Activated naive CD8-positive, alpha-beta T cell (primary cell): ENCODE results near the gene CD274.
"Not testable (repeated sequence)": the region's sequence is repeated elsewhere in the genome, so short reads cannot be mapped to it uniquely, and the experiment has no call there.

Experiments
- H3K27ac Mint-ChIP-seq: one replicate; pipeline ENCODE4 v1.8.0; 2021; ENCODE audit warnings: mixed read lengths
- H3K27me3 Mint-ChIP-seq: one replicate; pipeline ENCODE4 v1.8.0; 2021; ENCODE audit warnings: mixed read lengths
- H3K36me3 Mint-ChIP-seq: one replicate; pipeline ENCODE4 v1.8.0; 2021; ENCODE audit warnings: mixed read lengths
- H3K4me1 Mint-ChIP-seq: one replicate; pipeline ENCODE4 v1.8.0; 2021; ENCODE audit warnings: low read depth, mixed read lengths
- H3K4me3 Mint-ChIP-seq: one replicate; pipeline ENCODE4 v1.8.0; 2021; ENCODE audit warnings: mild to moderate bottlenecking, mixed read lengths
- H3K9me3 Mint-ChIP-seq: one replicate; pipeline ENCODE4 v1.8.0; 2021; ENCODE audit warnings: low read depth, mixed read lengths

The CD274 gene

DNA sequence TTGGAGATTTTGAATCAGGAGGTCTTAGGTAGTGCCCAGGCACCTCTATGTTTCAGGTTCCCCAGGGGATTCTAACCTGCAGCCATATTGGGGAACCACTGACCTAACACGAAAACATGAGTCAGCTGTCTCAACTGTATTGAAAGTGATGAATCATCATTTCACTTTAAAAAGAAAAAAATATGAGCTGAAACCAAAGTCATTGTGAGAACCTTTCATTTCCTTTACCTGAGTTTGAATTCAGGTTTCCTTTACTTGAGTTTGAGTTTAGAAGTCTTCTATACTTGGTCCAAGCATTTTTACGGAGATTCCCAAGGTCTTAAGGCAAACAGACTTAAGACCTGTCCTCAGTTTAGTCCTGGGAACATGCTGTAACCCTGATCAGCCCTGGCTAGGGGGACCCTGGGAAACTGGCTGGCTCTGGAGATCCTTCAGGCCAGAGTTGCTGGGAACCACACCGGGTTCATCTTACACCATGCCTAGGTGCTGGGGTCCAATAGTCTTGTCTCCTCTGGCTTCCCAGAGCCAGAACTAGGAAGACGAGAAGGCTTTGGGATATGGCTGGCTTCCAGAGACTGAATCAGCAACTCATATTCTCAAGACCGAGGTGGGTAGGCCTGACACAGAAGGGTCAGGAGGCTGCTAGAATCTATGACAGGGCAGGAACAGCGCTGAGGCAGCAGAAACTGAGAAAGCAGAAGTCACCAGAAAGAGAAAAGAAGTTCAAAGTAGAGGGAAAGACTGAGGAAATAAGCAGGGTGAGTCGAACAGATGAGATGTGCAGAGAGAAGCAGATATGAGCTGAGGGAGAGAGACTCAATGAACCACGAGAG is 43.6 kb downstream of the CD274 start:
- Mint-ChIP-seq H3K4me1 (peaks cover 14% of the 10 kb centered on the region), H3K27me3 (no peaks in the 10 kb centered on the region), H3K4me3 (no peak overlapping the region), H3K27ac (peak overlapping the region; percentile 28), H3K9me3 (no peaks in the 10 kb centered on the region), H3K36me3 (no peaks in the 10 kb centered on the region)

DNA sequence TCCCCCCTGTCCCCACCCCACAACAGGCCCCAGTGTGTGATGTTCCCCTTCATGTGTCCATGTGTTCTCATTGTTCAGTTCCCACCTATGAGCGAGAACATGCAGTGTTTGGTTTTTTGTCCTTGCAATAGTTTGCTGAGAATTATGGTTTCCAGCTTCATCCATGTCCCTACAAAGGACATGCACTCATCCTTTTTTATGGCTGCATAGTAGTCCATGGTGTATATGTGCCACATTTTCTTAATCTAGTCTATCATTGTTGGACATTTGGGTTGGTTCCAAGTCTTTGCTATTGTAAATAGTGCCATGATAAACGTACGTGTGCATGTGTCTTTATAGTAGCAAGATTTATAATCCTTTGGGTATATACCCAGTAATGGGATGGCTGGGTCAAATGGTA is 44.4 kb downstream of the CD274 start:
- H3K9me3 Mint-ChIP-seq, H3K36me3 Mint-ChIP-seq, H3K27me3 Mint-ChIP-seq, H3K27ac Mint-ChIP-seq, H3K4me3 Mint-ChIP-seq: not testable (repeated sequence)
- peaks cover 16% of the 10 kb centered on the region for H3K4me1 Mint-ChIP-seq

DNA sequence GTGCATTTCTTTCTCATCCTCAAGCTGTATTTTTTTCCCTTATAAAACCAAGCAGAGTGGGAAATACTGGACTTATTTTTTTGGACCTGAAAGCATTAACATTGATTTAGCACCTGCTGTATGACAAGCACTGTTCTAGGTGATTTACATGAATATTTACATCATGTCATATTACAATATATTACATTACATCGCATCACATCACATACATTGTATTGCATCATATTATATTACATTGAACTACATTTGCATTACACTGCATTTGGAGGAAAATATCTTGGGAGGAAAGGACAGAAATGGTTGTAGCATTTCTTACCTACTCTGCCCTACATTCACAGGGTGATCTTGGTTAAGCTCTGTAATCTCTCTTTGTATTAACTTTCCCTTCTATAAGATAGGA is 48.8 kb downstream of the CD274 start:
- Mint-ChIP-seq H3K4me3 (no peak overlapping the region), H3K9me3 (peaks cover 3% of the 10 kb centered on the region), H3K27ac (no peak overlapping the region), H3K36me3 (peaks cover 5% of the 10 kb centered on the region), H3K4me1 (peaks cover 8% of the 10 kb centered on the region), H3K27me3 (peaks cover 1% of the 10 kb centered on the region)

DNA sequence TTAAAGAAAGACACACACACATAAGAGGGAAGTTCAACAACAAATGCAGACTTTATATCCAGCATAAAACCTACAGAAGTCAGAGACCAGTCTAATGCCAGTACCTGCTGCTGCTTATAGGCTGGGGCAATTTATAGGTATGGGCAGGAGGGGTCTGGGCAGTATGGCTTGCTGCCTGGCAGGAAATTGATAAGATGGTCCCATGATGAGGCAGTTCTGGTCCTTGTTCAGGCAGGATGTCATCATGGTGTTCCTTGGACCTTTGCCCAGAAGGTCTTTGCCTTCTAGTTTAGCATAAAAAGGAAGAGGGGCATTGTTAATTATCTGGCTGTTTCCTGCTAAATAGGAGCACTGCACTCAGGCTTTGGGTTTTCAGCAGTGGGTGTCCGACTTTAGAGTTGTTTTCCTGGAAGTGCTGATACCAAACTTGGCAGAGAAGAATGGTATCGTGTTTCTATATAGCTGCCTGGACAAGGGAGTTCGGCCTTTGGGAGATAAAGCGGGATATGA is 49.6 kb downstream of the CD274 start:
- Mint-ChIP-seq H3K27ac (no peak overlapping the region), H3K4me3 (no peak overlapping the region), H3K4me1 (peaks cover 10% of the 10 kb centered on the region), H3K9me3 (peaks cover 10% of the 10 kb centered on the region), H3K36me3 (peaks cover 8% of the 10 kb centered on the region), H3K27me3 (peaks cover 1% of the 10 kb centered on the region)

DNA sequence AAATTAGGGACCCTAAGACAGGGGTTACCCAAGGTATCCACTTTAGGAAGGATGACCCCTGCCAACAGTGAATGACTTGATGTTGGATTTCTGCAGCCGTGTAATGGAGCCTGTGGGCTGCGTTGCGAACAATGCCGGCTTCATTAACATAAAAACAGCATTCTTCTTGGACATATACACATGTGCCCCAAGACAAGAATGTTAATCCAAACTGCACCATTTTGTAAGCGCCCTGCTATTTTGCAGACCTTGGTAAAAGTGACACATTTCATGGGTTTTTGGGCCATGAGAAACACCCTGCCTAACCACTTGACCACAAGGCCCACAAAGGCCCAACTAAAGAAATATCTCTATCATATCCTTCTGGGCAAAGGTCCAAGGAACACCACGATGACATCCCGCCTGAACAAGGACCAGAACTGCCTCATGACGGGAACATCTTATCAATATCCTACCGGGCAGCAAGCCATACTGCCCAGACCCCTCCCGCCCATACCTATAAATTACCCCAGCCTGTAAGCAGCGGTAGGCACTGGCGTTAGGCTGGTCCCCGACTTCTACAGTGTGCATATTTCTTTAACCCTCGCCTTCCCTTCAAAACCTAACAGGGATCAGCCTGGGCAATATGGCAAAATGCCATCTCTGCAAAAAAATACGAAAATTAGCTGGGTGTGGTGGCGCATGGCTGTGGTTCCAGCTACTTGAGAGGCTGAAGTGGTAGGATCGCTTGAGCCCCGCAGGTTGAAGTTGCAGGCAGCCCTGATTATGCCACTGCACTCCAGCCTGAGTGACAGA is 50.3 kb downstream of the CD274 start:
- H3K4me3 Mint-ChIP-seq: no peak overlapping the region
- H3K4me1 Mint-ChIP-seq: peaks cover 10% of the 10 kb centered on the region
- H3K36me3 Mint-ChIP-seq: peaks cover 8% of the 10 kb centered on the region
- peaks cover 10% of the 10 kb centered on the region for H3K9me3 Mint-ChIP-seq
- peaks cover 1% of the 10 kb centered on the region for H3K27me3 Mint-ChIP-seq
- H3K27ac Mint-ChIP-seq: no peak overlapping the region

DNA sequence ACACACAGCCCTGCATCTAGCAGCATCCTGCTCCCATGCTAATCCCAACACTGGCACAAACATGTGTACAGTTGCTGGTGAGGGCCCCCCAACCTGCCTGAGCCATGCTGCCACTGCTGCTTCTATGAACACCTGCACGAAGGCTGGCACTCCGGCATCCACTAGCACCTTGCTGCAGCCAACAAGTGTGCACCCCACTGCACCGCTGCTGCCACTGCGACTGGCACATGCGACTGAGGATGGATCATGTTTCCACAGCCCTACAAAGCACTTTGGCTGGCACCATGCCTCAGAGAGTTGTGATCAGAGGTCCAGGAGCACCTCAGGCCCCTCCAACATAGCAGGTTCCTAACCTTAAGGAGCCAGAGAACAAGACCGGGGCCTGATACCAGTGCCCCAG is 52.2 kb downstream of the CD274 start:
- H3K27ac Mint-ChIP-seq: no peak overlapping the region
- H3K4me1 Mint-ChIP-seq: peaks cover 10% of the 10 kb centered on the region
- H3K9me3 Mint-ChIP-seq: peaks cover 10% of the 10 kb centered on the region
- no peak overlapping the region for H3K4me3 Mint-ChIP-seq
- H3K36me3 Mint-ChIP-seq: peaks cover 8% of the 10 kb centered on the region
- H3K27me3 Mint-ChIP-seq: peaks cover 1% of the 10 kb centered on the region

DNA sequence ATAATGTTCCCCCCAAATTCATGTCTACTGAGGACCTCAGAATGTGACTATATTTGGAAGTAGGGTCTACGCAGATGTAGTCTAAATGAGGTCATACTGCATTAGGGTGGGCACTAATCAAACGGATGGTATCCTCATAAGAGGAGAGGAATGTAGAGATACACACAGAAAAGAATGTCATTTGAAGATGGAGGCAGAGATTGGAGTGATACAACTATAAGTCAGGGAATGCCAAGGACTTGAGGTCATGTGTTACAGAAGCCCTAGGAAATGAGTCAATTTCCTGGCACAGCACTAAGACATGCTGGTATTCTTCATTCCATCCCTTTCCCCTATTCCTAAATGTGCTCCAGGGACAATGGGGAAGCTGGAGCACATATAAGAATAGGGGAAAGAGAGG is 59.2 kb downstream of the CD274 start:
- H3K27me3 Mint-ChIP-seq: no peaks in the 10 kb centered on the region
- peak overlapping the region; percentile 69 for H3K27ac Mint-ChIP-seq
- peaks cover 28% of the 10 kb centered on the region for H3K4me1 Mint-ChIP-seq
- no peak overlapping the region for H3K4me3 Mint-ChIP-seq
- peaks cover 4% of the 10 kb centered on the region for H3K9me3 Mint-ChIP-seq
- peaks cover under 1% of the 10 kb centered on the region for H3K36me3 Mint-ChIP-seq

DNA sequence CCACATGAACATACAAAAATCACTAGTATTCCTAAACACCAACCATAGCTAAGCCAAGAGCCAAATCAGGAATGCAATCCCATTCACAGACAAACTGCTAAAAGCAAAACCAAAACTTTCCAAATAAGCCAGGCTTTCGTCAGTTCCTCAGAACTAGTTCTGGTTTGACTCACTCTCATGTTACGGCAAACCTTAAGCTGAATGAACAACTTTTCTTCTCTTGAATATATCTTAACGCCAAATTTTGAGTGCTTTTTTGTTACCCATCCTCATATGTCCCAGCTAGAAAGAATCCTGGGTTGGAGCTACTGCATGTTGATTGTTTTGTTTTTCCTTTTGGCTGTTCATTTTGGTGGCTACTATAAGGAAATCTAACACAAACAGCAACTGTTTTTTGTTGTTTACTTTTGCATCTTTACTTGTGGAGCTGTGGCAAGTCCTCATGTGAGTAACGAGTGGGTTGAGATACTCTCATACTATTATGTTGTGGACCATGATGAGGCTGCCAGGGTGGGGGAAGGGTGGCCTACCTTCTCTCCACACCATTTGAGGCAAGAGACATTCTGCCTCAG is 60.1 kb downstream of the CD274 start, which contains the start of gene PDCD1LG2:
Gene PDCD1LG2 (plus strand): TSS at position 172 of the 572 bp plus-strand sequence. CDS start 12,016 bp downstream, outside the sequence.
- Mint-ChIP-seq H3K4me1 (peaks cover 26% of the 10 kb centered on the region), H3K9me3 (no peaks in the 10 kb centered on the region), H3K27ac (peak within 1 kb of the TSS; percentile 83), H3K4me3 (peak within 1 kb of the TSS; percentile 53), H3K36me3 (no peaks in the 10 kb centered on the region), H3K27me3 (no peaks in the 10 kb centered on the region)

DNA sequence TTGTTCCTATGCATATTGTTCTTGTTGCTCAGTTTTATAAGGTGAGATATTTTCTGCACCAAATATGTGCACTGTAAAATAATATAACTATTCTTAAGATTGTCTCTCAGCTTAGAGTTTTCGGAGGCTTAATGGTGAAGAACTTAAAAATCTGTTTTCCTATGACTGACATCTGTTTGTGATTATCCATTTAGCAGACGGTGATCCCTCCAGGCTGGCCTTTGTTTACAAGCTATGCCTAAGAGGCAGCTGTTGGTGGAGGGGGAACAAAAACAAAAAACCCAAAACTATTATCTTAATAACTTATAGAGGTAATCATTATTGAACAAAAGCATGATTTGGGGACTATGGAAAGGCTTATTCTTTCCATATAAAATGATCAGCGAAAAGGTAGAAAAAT is 60.6 kb downstream of the CD274 start:
- Mint-ChIP-seq H3K4me3 (peak overlapping the region; percentile 53), H3K4me1 (peaks cover 26% of the 10 kb centered on the region), H3K36me3 (no peaks in the 10 kb centered on the region), H3K27me3 (no peaks in the 10 kb centered on the region), H3K27ac (peak overlapping the region; percentile 83), H3K9me3 (no peaks in the 10 kb centered on the region)

DNA sequence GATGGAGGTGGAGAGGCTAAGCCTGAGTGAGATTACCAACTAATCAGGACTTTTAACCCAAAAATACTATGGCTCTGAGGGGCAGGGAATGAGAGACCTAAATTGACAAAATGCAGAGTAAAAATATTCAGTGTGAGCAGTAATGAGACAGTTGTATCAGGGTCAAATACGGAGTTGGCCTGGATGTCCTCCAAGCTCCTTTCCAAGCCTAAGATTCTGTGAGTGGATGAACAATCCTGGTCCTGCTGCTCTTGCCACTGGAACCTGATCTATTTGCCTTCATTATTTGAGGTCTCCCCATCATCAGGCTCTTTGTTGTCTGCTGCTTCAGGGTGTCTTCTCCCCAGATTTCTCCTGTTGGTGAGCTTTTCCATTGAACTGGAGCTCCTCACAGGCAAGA is 61.1 kb downstream of the CD274 start:
- peaks cover 26% of the 10 kb centered on the region for H3K4me1 Mint-ChIP-seq
- no peaks in the 10 kb centered on the region for H3K36me3 Mint-ChIP-seq
- no peak overlapping the region for H3K27ac Mint-ChIP-seq
- no peak overlapping the region for H3K4me3 Mint-ChIP-seq
- H3K27me3 Mint-ChIP-seq: no peaks in the 10 kb centered on the region
- H3K9me3 Mint-ChIP-seq: no peaks in the 10 kb centered on the region

DNA sequence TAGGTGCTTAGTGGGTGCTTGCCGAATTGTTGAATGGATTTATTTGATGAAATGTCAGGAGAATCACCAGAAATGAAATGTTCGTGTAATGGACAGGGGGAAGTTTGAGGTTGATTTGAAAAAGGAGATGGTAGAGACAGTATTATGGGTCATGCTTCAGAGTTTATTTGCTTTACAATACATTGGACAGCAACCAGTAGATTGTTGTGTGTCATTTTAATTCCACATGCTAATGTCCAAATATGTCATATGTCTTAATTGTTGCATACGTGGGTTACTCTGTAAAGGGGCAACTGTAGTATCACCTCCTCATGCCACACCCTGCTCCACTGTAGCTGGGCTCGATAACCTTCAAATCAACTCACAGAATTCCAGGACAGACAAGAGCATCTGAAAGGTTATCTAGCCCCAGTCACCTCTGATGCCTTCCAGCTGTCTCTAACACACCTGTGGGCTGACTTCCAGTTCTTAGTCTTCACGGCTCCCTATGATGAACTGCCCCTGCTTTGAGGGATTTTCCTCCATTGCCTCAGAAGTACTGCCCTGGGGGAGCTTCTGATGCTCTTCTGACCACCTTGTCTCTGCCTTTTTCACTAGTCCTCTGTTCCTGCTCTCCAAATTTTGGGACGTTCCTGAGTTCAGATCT is 61.7 kb downstream of the CD274 start:
- no peaks in the 10 kb centered on the region for H3K27me3 Mint-ChIP-seq
- H3K27ac Mint-ChIP-seq: no peak overlapping the region
- no peaks in the 10 kb centered on the region for H3K36me3 Mint-ChIP-seq
- peaks cover 26% of the 10 kb centered on the region for H3K4me1 Mint-ChIP-seq
- H3K9me3 Mint-ChIP-seq: no peaks in the 10 kb centered on the region
- H3K4me3 Mint-ChIP-seq: no peak overlapping the region

DNA sequence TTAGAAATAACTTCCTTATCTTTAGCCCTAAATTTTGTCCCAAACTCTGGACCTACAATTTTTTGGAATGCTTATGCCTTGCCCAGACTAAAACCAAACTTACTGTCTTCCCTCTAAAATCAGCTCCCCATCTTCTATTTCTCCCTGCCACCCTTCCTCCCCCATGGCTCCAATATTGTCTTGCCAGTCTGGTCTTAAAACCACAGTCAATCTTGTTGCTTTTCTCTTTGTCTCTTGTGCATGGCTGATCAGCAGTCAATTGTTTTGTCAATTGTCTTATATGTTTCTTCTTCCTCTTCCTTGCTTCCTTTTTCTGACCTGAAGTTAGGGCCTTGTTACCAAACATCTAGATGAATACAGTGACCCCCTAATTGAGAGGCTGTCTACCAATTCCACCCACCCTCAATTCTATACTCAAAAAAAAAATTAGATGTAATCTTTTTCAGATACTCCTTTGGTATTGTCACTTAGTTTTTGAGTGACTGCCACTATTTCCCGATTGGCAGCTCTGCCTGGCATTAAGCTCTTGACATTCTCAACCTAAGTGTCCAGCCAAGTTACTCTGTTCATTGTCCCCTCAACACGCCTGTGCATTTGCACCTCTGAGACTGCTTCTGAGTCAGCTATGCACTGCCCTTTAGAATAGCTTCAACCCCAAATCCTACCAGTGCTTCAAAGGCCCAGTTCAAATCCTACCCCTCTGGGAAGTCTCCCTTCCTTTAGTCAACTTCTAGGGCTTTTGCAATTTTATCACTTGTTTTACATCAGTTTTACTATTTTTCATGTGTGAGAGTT is 62.5 kb downstream of the CD274 start:
- Mint-ChIP-seq H3K27ac (no peak overlapping the region), H3K27me3 (no peaks in the 10 kb centered on the region), H3K4me3 (no peak overlapping the region), H3K4me1 (peaks cover 29% of the 10 kb centered on the region), H3K36me3 (no peaks in the 10 kb centered on the region), H3K9me3 (no peaks in the 10 kb centered on the region)

DNA sequence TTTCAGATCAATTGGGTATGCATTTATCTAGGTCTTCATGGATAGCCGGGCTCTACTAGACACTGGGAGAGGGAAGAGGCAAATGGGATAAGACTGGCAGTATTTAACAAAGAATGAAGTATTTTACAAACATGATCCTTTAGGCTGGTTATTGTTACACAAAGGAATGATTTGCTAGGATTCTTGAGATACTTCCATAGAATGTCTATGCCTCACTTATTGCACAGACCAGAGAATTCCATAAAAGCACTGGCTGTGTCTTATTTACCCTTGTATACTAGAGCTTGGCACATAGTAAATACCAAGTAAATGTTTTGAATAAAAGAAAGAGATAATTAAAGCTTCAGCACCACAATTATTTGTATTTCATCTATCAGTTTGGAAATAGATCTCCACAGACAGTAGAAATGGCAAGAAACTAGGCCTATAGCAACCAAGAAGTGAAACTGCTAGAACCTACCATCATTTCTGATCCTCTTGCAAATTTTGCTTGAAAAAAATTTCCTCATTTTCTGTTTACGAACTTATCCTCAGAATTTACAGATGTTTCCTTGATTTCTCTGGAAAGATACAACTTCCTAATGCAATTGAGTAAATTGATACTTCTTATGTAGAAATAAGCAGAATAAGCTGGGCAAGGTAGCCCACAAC is 63.7 kb downstream of the CD274 start:
- H3K4me1 Mint-ChIP-seq: peaks cover 34% of the 10 kb centered on the region
- H3K36me3 Mint-ChIP-seq: no peaks in the 10 kb centered on the region
- H3K9me3 Mint-ChIP-seq: no peaks in the 10 kb centered on the region
- H3K4me3 Mint-ChIP-seq: no peak overlapping the region
- H3K27ac Mint-ChIP-seq: no peak overlapping the region
- no peaks in the 10 kb centered on the region for H3K27me3 Mint-ChIP-seq
